A549 (cell line): ENCODE results near the gene CLSTN2.

Experiments
- CTCF ChIP-seq: fragments of >200 bp; sonication (Bioruptor Twin); formaldehyde crosslinking; IDR thresholded peaks from 3 replicates; pipeline ENCODE4 v1.5.1; 2016
- FOSL2 ChIP-seq, 2 experiments: fragments of 450-650 bp in 1 of 2; fragments of >200 bp in 1 of 2; sonication (Bioruptor Twin) in 1 of 2; formaldehyde crosslinking; IDR thresholded peaks; 2 replicates each; pipeline versions ENCODE4 v1.5.0 to v1.6.1; 2016 to 2020; ENCODE audit warnings: mild to moderate bottlenecking in 1 of 2, moderate library complexity in 1 of 2
- HDAC2 ChIP-seq: fragments of 200-600 bp; sonication (generic); IDR thresholded peaks from 2 replicates; pipeline ENCODE4 v1.6.1; 2016
- JUN ChIP-seq, 2 experiments: fragments of >200 bp; sonication (Bioruptor Twin); formaldehyde crosslinking; IDR thresholded peaks; 2 replicates in 1 of 2; 3 replicates in 1 of 2; pipeline ENCODE4 v1.6.1; 2016 to 2017
- JUNB ChIP-seq: fragments of >200 bp; sonication (Bioruptor Twin); formaldehyde crosslinking; IDR thresholded peaks from 2 replicates; pipeline ENCODE4 v1.6.1; 2016
- MAZ ChIP-seq: fragments of 150-350 bp; IDR thresholded peaks from 2 replicates; pipeline ENCODE4 v1.6.1; 2014; ENCODE audit warnings: antibody characterized with exemption, low read depth, low read length, borderline replicate concordance
- MYC ChIP-seq: IDR thresholded peaks from 2 replicates; pipeline ENCODE4 v1.6.1; 2012; ENCODE audit warnings: mild to moderate bottlenecking, inconsistent platforms, low read length, improper control_type of control experiment, borderline replicate concordance
- POLR2A ChIP-seq: IDR thresholded peaks from 2 replicates; pipeline ENCODE4 v1.6.1; 2012; ENCODE audit warnings: mild to moderate bottlenecking, low read length
- RARB ChIP-seq: fragments of 250-450 bp; sonication (Bioruptor Pico); IDR thresholded peaks from 2 replicates; pipeline ENCODE4 v1.8.0; 2021; ENCODE audit warnings: mild to moderate bottlenecking, moderate library complexity

GRCh38 chr3:140004271-140004670 lies 69.3 kb downstream of the CLSTN2 start:
- TF ChIP-seq CTCF (no peak), RARB (CRISPR knock-in tag) (no peak), POLR2A (no peak), HDAC2 (no peak), FOSL2 (IDR thresholded peaks at IDR 0.05) (no peak), FOSL2 (CRISPR knock-in tag; IDR thresholded peaks at IDR 0.05) (no peak), MYC (no peak), JUNB (no peak), JUN (IDR thresholded peaks at IDR 0.05) (no peak), MAZ (no peak)
